K562 (cell line): ENCODE measurements around the gene DHDH. TPM values are rescaled to one million over a fixed set of nuclear protein-coding genes. Genes with fewer than 3 reads are reported as not detected.

Experiments
- ARHGAP35 ChIP-seq: fragments of 450-650 bp; IDR thresholded peaks from 2 replicates; pipeline ENCODE4 v1.6.1; 2018; ENCODE audit not compliant: partially characterized antibody
- BRD9 ChIP-seq: fragments of 450-650 bp; IDR thresholded peaks from 2 replicates; pipeline ENCODE4 v1.6.1; 2018; ENCODE audit warnings: low read depth; ENCODE audit not compliant: partially characterized antibody
- CCNT2 ChIP-seq: IDR thresholded peaks from 2 replicates; pipeline ENCODE4 v1.6.1; 2011; ENCODE audit warnings: borderline replicate concordance, low read depth, mild to moderate bottlenecking, moderate library complexity, mixed read lengths, low read length; ENCODE audit not compliant: insufficient read length; ENCODE audit errors: extremely low read depth
- CEBPB ChIP-seq: fragments of 450-650 bp; IDR thresholded peaks from 2 replicates; pipeline ENCODE4 v1.6.1; 2016; ENCODE audit warnings: missing genetic modification characterization, missing compliant biosample characterization
- HIVEP1 ChIP-seq: fragments of 250-450 bp; sonication (Bioruptor Pico); IDR thresholded peaks from 2 replicates; pipeline ENCODE4 v1.4.0; 2020; ENCODE audit warnings: mild to moderate bottlenecking
- HNRNPUL1 ChIP-seq: fragments of 200-400 bp; formaldehyde crosslinking; IDR thresholded peaks from 2 replicates; pipeline ENCODE4 v1.6.1; 2017; ENCODE audit warnings: low read length
- MYNN ChIP-seq, 2 experiments: sonication (generic); formaldehyde crosslinking in 1 of 2; IDR thresholded peaks; 2 replicates each; pipeline versions ENCODE4 v1.5.0 to v1.6.1; 2016 to 2020; ENCODE audit warnings: antibody characterized with exemption in 1 of 2, missing genetic modification reagents in 1 of 2
- NFATC3 ChIP-seq: fragments of 450-650 bp; IDR thresholded peaks from 2 replicates; pipeline ENCODE4 v1.6.1; 2017; ENCODE audit warnings: mild to moderate bottlenecking
- NFIC ChIP-seq: fragments of 450-650 bp; IDR thresholded peaks from 2 replicates; pipeline ENCODE4 v1.6.1; 2017; ENCODE audit warnings: mild to moderate bottlenecking, inconsistent platforms
- NUFIP1 ChIP-seq: fragments of 450-650 bp; IDR thresholded peaks from 2 replicates; pipeline ENCODE4 v1.6.1; 2018; ENCODE audit not compliant: partially characterized antibody
- OTX1 ChIP-seq: fragments of 450-650 bp; formaldehyde crosslinking; IDR thresholded peaks from 2 replicates; pipeline ENCODE4 v1.4.0; 2022; ENCODE audit warnings: mild to moderate bottlenecking
- PTBP1 ChIP-seq: fragments of 200-400 bp; formaldehyde crosslinking; IDR thresholded peaks from 2 replicates; pipeline ENCODE4 v1.6.1; 2017; ENCODE audit warnings: low read depth, low read length
- RNF2 ChIP-seq: sonication (generic); IDR thresholded peaks from 2 replicates; pipeline ENCODE4 v1.6.1; 2016
- SMAD1 ChIP-seq: fragments of 150-350 bp; IDR thresholded peaks from 2 replicates; pipeline ENCODE4 v1.6.1; 2014; ENCODE audit warnings: low read length, low read depth; ENCODE audit not compliant: partially characterized antibody
- TBP ChIP-seq: optimal IDR thresholded peaks from 2 replicates; pipeline ENCODE3; 2011; ENCODE audit warnings: low read depth, low read length, improper control_type of control experiment
- ZNF347 ChIP-seq: fragments of 450-650 bp; formaldehyde crosslinking; IDR thresholded peaks from 2 replicates; pipeline ENCODE4 v1.4.0; 2020; ENCODE audit warnings: low read depth, mild to moderate bottlenecking, moderate library complexity
- ZNF431 ChIP-seq: sonication (generic); formaldehyde crosslinking; IDR thresholded peaks from 2 replicates; pipeline ENCODE4 v1.8.0; 2022; ENCODE audit warnings: mild to moderate bottlenecking, missing genetic modification reagents
- ZNF589 ChIP-seq: fragments of 200-800 bp; sonication (Bioruptor generic); IDR thresholded peaks from 2 replicates; pipeline ENCODE4 v1.6.1; 2016; ENCODE audit warnings: low read depth, missing genetic modification characterization, missing compliant biosample characterization
- polyA plus RNA-seq, 8 experiments: library from polyadenylated mRNA; depleted of rRNA in 4 of 8; stranded (reverse) in 5 of 8; unstranded in 3 of 8; fragments of >200 nt; fragmentation: Nextera tagmentation in 2 of 8; fragmentation: Illumina TruSeq in 1 of 8; extraction: Ambion mirVana in 2 of 8; extraction: Trizol in 1 of 8; gene quantifications; 2 replicates each; pipeline versions ENCODE4 v1.2.1 to v1.2.3, GENCODE V29; 2011 to 2014; ENCODE audit warnings: inconsistent platforms in 1 of 8, missing spikeins in 1 of 8
- total RNA-seq, 7 experiments: library from RNA; depleted of rRNA in 6 of 7; stranded (reverse); fragments of >200 nt in 6 of 7; fragmentation: Illumina TruSeq in 2 of 7; extraction: Trizol in 2 of 7; gene quantifications; 2 replicates each; pipeline versions ENCODE4 v1.2.1 to v1.2.3, GENCODE V29; 2011 to 2021; ENCODE audit warnings: low replicate concordance in 1 of 7
- TF ChIP-seq, protein P1 (sequence below): fragments of 250-450 bp; sonication (Bioruptor Pico); IDR thresholded peaks from 2 replicates; pipeline ENCODE4 v1.5.0; 2022; ENCODE audit warnings: mild to moderate bottlenecking
- TF ChIP-seq, protein P2 (sequence below): fragments of 450-650 bp; IDR thresholded peaks from 2 replicates; pipeline ENCODE4 v1.6.1; 2016; ENCODE audit warnings: mild to moderate bottlenecking
- TF ChIP-seq, protein P3 (sequence below): fragments of 450-650 bp; IDR thresholded peaks from 2 replicates; pipeline ENCODE4 v1.6.1; 2017; ENCODE audit warnings: antibody characterized with exemption, mild to moderate bottlenecking

Gene DHDH
- total and polyA plus RNA-seq, 9 of the 15 experiments (the other 6 are each of a cell fraction or from before 2014, with no cell fraction given) = 0.37 to 1.9 (median 0.87) TPM

DNA sequence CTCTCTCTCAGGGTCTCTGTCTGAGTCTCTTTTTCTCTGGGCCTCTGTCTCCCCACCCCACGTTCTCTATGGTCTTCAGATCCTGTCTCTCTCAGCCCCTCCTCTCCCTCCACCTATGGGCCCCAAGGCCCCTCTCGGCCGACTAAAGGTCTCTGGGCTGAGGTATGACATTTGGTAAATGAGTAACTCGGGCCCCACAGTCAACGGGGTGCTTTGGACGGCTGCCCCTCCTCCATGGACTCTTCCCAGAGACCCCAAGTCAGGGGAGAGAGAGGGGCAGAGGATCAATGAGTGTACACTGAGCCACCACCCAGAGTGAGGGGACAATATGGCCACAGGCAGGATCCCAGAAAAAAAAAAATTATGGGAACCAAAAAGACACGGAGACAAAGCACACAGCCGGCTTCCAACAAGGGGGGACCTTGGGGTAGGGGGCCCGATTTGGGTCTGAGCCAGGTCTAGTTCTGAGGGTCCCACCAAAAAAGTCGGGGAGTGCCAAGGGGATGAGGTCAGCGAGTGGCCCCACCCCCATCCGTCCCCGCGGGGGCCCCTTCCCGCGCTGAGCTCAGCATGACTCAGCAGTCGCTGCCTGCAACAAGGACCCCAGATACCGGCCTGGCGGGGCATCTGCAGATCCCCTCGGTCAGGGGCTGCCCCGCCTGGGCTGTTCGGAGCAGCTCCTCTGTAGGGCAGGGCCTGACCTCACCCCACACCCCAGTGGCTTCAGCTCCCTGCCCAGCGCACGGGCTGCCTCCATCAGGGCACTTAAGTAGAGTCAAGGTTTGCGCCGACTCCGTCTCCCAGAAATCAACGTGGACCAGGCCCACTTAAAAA is 30.1 kb downstream of the DHDH start (continued):
- TF ChIP-seq RNF2 (peak; percentile 93), BRD9 (peak; percentile 93), OTX1 (CRISPR knock-in tag) (0 out of 2 replicates have a peak, but pooled peaks have one; percentile 5), CCNT2 (peak; percentile 98), ZNF589 (CRISPR knock-in tag) (peak; percentile 93), NFIC (peak; percentile 83), MYNN (IDR thresholded peaks at IDR 0.05) (peak; percentile 79), MYNN (CRISPR knock-in tag; IDR thresholded peaks at IDR 0.05) (no peak), HNRNPUL1 (no peak), SMAD1 (peak; percentile 82), ZNF347 (CRISPR knock-in tag) (no peak), CEBPB (no peak), HIVEP1 (peak; percentile 5; the same call in 1 of the 2 replicates), ZNF431 (0 out of 2 replicates have a peak, but pooled peaks have one; percentile 29), TBP (no peak), NFATC3 (no peak), ARHGAP35 (no peak), PTBP1 (no peak), NUFIP1 (no peak)
- TF ChIP-seq, protein P1, sequence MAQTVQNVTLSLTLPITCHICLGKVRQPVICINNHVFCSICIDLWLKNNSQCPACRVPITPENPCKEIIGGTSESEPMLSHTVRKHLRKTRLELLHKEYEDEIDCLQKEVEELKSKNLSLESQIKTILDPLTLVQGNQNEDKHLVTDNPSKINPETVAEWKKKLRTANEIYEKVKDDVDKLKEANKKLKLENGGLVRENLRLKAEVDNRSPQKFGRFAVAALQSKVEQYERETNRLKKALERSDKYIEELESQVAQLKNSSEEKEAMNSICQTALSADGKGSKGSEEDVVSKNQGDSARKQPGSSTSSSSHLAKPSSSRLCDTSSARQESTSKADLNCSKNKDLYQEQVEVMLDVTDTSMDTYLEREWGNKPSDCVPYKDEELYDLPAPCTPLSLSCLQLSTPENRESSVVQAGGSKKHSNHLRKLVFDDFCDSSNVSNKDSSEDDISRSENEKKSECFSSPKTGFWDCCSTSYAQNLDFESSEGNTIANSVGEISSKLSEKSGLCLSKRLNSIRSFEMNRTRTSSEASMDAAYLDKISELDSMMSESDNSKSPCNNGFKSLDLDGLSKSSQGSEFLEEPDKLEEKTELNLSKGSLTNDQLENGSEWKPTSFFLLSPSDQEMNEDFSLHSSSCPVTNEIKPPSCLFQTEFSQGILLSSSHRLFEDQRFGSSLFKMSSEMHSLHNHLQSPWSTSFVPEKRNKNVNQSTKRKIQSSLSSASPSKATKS (CRISPR knock-in tag) = no peak
- TF ChIP-seq, protein P2, sequence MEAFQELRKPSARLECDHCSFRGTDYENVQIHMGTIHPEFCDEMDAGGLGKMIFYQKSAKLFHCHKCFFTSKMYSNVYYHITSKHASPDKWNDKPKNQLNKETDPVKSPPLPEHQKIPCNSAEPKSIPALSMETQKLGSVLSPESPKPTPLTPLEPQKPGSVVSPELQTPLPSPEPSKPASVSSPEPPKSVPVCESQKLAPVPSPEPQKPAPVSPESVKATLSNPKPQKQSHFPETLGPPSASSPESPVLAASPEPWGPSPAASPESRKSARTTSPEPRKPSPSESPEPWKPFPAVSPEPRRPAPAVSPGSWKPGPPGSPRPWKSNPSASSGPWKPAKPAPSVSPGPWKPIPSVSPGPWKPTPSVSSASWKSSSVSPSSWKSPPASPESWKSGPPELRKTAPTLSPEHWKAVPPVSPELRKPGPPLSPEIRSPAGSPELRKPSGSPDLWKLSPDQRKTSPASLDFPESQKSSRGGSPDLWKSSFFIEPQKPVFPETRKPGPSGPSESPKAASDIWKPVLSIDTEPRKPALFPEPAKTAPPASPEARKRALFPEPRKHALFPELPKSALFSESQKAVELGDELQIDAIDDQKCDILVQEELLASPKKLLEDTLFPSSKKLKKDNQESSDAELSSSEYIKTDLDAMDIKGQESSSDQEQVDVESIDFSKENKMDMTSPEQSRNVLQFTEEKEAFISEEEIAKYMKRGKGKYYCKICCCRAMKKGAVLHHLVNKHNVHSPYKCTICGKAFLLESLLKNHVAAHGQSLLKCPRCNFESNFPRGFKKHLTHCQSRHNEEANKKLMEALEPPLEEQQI = no peak
- TF ChIP-seq, protein P3, sequence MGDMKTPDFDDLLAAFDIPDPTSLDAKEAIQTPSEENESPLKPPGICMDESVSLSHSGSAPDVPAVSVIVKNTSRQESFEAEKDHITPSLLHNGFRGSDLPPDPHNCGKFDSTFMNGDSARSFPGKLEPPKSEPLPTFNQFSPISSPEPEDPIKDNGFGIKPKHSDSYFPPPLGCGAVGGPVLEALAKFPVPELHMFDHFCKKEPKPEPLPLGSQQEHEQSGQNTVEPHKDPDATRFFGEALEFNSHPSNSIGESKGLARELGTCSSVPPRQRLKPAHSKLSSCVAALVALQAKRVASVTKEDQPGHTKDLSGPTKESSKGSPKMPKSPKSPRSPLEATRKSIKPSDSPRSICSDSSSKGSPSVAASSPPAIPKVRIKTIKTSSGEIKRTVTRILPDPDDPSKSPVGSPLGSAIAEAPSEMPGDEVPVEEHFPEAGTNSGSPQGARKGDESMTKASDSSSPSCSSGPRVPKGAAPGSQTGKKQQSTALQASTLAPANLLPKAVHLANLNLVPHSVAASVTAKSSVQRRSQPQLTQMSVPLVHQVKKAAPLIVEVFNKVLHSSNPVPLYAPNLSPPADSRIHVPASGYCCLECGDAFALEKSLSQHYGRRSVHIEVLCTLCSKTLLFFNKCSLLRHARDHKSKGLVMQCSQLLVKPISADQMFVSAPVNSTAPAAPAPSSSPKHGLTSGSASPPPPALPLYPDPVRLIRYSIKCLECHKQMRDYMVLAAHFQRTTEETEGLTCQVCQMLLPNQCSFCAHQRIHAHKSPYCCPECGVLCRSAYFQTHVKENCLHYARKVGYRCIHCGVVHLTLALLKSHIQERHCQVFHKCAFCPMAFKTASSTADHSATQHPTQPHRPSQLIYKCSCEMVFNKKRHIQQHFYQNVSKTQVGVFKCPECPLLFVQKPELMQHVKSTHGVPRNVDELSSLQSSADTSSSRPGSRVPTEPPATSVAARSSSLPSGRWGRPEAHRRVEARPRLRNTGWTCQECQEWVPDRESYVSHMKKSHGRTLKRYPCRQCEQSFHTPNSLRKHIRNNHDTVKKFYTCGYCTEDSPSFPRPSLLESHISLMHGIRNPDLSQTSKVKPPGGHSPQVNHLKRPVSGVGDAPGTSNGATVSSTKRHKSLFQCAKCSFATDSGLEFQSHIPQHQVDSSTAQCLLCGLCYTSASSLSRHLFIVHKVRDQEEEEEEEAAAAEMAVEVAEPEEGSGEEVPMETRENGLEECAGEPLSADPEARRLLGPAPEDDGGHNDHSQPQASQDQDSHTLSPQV = peak; percentile 95
